ENCODE results near the gene KLF15. TPM values are rescaled to one million over a fixed set of nuclear protein-coding genes. Genes with fewer than 3 reads are reported as not detected.

Gene KLF15
- total RNA-seq, 1 donor from 2014 or later: 0.74 TPM

GRCh38 chr3:126397610-126398422 lies 40.6 kb upstream of the KLF15 start:
- no peak overlapping the region for H3K4me3 Mint-ChIP-seq (ENCODE audit: unreplicated experiment)
- peaks cover 3% of the 10 kb centered on the region for H3K4me1 Mint-ChIP-seq (ENCODE audit: low read depth, unreplicated experiment)
- H3K36me3 Mint-ChIP-seq (ENCODE audit: unreplicated experiment): peaks cover 5% of the 10 kb centered on the region
- H3K27ac Mint-ChIP-seq (ENCODE audit: unreplicated experiment): no peak overlapping the region
- TF ChIP-seq CTCF (IDR thresholded peaks at IDR 0.05; ENCODE audit: partially characterized antibody, unreplicated experiment): no peak
- peaks cover 9% of the 10 kb centered on the region for H3K27me3 Mint-ChIP-seq (ENCODE audit: unreplicated experiment)
- peaks cover 2% of the 10 kb centered on the region for H3K9me3 Mint-ChIP-seq (ENCODE audit: unreplicated experiment)
- no peak for DNase-seq

GRCh38 chr3:126396536-126396935 lies 39.3 kb upstream of the KLF15 start:
- Mint-ChIP-seq H3K27me3 (ENCODE audit: unreplicated experiment) (peaks cover 6% of the 10 kb centered on the region), H3K4me3 (ENCODE audit: unreplicated experiment) (no peak overlapping the region), H3K36me3 (ENCODE audit: unreplicated experiment) (peaks cover 5% of the 10 kb centered on the region), H3K4me1 (ENCODE audit: low read depth, unreplicated experiment) (peaks cover 1% of the 10 kb centered on the region), H3K9me3 (ENCODE audit: unreplicated experiment) (peaks cover 2% of the 10 kb centered on the region), H3K27ac (ENCODE audit: unreplicated experiment) (no peak overlapping the region)
- TF ChIP-seq CTCF (IDR thresholded peaks at IDR 0.05; ENCODE audit: partially characterized antibody, unreplicated experiment): no peak
- no peak for DNase-seq

GRCh38 chr3:126395846-126396513 lies 38.8 kb upstream of the KLF15 start:
- peaks cover 2% of the 10 kb centered on the region for H3K9me3 Mint-ChIP-seq (ENCODE audit: unreplicated experiment)
- TF ChIP-seq CTCF (IDR thresholded peaks at IDR 0.05; ENCODE audit: partially characterized antibody, unreplicated experiment): no peak
- no peak overlapping the region for H3K4me3 Mint-ChIP-seq (ENCODE audit: unreplicated experiment)
- H3K27ac Mint-ChIP-seq (ENCODE audit: unreplicated experiment): no peak overlapping the region
- peaks cover 11% of the 10 kb centered on the region for H3K27me3 Mint-ChIP-seq (ENCODE audit: unreplicated experiment)
- no peak for DNase-seq
- peaks cover 5% of the 10 kb centered on the region for H3K36me3 Mint-ChIP-seq (ENCODE audit: unreplicated experiment)
- no peaks in the 10 kb centered on the region for H3K4me1 Mint-ChIP-seq (ENCODE audit: low read depth, unreplicated experiment)

GRCh38 chr3:126394977-126395321 lies 37.7 kb upstream of the KLF15 start:
- no peak overlapping the region for H3K27ac Mint-ChIP-seq (ENCODE audit: unreplicated experiment)
- peaks cover 11% of the 10 kb centered on the region for H3K27me3 Mint-ChIP-seq (ENCODE audit: unreplicated experiment)
- peaks cover 2% of the 10 kb centered on the region for H3K9me3 Mint-ChIP-seq (ENCODE audit: unreplicated experiment)
- DNase-seq: no peak
- H3K4me1 Mint-ChIP-seq (ENCODE audit: low read depth, unreplicated experiment): no peaks in the 10 kb centered on the region
- H3K4me3 Mint-ChIP-seq (ENCODE audit: unreplicated experiment): peak overlapping the region; percentile 8
- peaks cover 2% of the 10 kb centered on the region for H3K36me3 Mint-ChIP-seq (ENCODE audit: unreplicated experiment)
- peak; percentile 17 for TF ChIP-seq CTCF (IDR thresholded peaks at IDR 0.05; ENCODE audit: partially characterized antibody, unreplicated experiment)
